IPS-15b (cell line): Measurements from ENCODE around the gene DOLPP1.

ENCODE experiments used
- H3K27me3 ChIP-seq: one replicate; pipeline ENCODE4 v1.6.1; 2013; ENCODE audit warnings: low read length; ENCODE audit not compliant: control insufficient read depth, insufficient read depth
- H3K36me3 ChIP-seq: one replicate; pipeline ENCODE4 v1.6.1; 2013; ENCODE audit warnings: low read length; ENCODE audit not compliant: control insufficient read depth, insufficient read depth
- H3K4me1 ChIP-seq: one replicate; pipeline ENCODE4 v1.6.1; 2013; ENCODE audit warnings: mild to moderate bottlenecking, low read length; ENCODE audit not compliant: control insufficient read depth, insufficient read depth
- H3K4me3 ChIP-seq: one replicate; pipeline ENCODE4 v1.5.1; 2013; ENCODE audit warnings: low read depth, low read length
- H3K9ac ChIP-seq: one replicate; pipeline ENCODE4 v1.6.1; 2013; ENCODE audit warnings: low read depth, mild to moderate bottlenecking, low read length
- H3K9me3 ChIP-seq: one replicate; pipeline ENCODE4 v1.6.1; 2013; ENCODE audit warnings: mild to moderate bottlenecking, low read length; ENCODE audit not compliant: control insufficient read depth, insufficient read depth

The DOLPP1 gene

GRCh38 chr9:129101279-129101678 lies 20.4 kb downstream of the DOLPP1 start:
- Histone ChIP-seq H3K4me3 (no peak overlapping the region), H3K27me3 (peaks cover 2% of the 10 kb centered on the region), H3K9me3 (no peaks in the 10 kb centered on the region), H3K4me1 (peaks cover 3% of the 10 kb centered on the region), H3K36me3 (no peaks in the 10 kb centered on the region), H3K9ac (no peak overlapping the region)

- Histone ChIP-seq H3K4me1 (peaks cover 3% of the 10 kb centered on the region), H3K36me3 (no peaks in the 10 kb centered on the region), H3K9ac (no peak overlapping the region), H3K27me3 (peaks cover 2% of the 10 kb centered on the region), H3K4me3 (no peak overlapping the region), H3K9me3 (no peaks in the 10 kb centered on the region)
Measured at GRCh38 chr9:129102095-129102525, 21.2 kb downstream of the DOLPP1 start.

DNA sequence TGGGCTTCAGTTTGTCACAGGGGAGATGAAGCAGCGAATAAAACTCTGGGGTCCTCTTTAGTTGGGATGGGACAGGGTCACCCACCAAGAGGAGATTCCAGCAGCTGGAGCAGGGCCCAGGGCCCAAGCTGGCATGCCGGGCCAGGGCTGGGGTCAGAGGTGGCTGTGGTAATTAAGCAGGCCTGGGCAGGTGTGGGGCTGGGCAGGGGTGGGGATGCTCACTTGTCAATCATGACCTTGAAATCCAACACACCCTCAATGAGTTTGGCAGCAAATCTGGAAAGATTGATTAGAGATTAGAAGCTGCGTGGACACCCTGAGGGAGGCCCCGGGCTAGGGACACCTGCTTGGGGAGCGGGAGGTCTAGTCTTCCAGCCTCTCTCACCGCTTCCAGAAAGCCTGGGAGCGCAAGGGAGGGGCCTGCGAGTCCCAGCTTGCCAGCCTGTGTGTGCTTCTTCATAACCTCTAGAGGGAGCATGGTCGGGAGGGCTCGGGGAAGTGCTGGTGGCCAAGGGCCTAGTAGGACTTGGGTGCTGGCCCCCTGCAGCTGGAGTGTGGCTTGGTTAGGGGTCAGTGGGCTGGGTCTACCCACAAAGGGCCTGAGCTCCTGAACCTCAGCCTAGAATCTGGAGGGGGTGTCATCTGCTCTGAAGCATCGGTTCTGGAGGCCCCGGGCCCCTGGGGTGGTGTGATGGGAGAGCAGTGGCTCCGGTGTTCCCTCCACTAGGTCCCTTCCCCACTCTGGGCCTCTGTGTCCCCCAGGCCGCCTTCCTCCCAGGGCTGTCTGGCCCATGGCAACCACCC lies 22.1 kb downstream of the DOLPP1 start:
- Histone ChIP-seq H3K4me3 (no peak overlapping the region), H3K4me1 (peaks cover 3% of the 10 kb centered on the region), H3K9me3 (no peaks in the 10 kb centered on the region), H3K36me3 (no peaks in the 10 kb centered on the region), H3K27me3 (peaks cover 2% of the 10 kb centered on the region), H3K9ac (no peak overlapping the region)

DNA sequence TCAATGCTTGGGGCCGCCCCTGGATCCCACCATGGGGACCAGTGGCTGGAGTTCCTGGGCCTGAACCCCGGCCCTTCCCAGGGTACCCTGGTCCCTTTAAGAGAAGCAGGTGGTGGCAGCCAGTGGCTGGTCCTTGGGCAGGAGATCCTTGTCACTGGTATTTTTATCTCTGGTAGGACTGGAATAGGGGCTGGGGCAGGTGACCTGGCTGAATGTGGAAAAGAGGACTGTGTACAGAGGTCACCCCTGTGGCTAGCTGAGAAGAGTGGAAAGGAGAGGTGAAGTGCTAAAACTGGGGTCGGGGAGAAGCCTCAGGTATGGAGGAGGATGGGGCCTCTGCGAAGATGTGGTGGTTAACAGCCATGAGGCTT lies 22.7 kb downstream of the DOLPP1 start:
- H3K27me3 ChIP-seq = peaks cover 3% of the 10 kb centered on the region
- no peaks in the 10 kb centered on the region for H3K36me3 ChIP-seq
- no peak overlapping the region for H3K9ac ChIP-seq
- no peak overlapping the region for H3K4me3 ChIP-seq
- H3K9me3 ChIP-seq = no peaks in the 10 kb centered on the region
- H3K4me1 ChIP-seq = peaks cover 3% of the 10 kb centered on the region

GRCh38 chr9:129104051-129104450 lies 23.1 kb downstream of the DOLPP1 start:
- peaks cover 7% of the 10 kb centered on the region for H3K27me3 ChIP-seq
- H3K4me3 ChIP-seq = no peak overlapping the region
- H3K9ac ChIP-seq = no peak overlapping the region
- peaks cover 3% of the 10 kb centered on the region for H3K4me1 ChIP-seq
- H3K36me3 ChIP-seq = no peaks in the 10 kb centered on the region
- no peaks in the 10 kb centered on the region for H3K9me3 ChIP-seq

DNA sequence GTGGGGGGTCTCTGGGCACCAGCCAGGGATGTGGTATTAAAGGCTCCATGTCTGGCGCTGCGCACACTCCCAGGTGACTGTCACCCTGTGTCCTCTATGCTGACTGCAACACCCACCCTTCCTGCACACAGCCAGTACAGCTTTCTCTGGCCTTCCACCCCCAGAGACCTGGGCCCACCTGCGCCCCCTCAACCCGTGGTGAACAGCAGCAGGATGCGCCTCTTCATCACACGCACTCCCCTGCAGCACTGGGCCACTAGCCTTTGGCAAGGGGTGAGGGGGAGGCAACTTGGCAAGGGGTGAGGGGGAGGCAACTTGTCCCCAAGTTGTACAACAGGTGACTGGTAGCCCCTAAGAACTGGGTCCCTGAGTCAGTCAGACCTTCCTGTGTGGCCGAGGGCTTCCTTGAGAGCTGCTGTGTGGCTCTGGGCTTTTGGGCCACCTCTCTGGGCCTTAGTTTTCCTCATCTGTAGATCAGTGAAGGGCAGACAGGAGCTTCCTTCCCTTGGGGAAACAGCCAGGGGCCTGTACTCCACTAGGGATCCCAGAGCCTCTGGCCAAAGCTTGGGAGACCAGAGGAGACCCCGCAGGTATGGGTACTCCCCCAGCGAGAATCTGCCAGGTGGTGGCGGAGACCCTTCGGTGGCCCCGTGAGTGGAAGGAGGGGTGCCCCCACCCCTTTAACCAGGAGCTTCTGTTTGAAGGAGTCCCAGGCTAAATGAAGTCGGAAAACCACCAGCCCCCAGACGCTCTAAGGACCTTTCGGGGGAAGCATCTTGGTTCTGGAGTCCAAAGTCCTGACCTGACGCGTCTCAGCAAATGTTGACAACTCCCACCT lies 25.2 kb downstream of the DOLPP1 start:
- Histone ChIP-seq H3K4me3 (no peak overlapping the region), H3K4me1 (peaks cover 3% of the 10 kb centered on the region), H3K36me3 (no peaks in the 10 kb centered on the region), H3K27me3 (peaks cover 15% of the 10 kb centered on the region), H3K9ac (peak overlapping the region; percentile 16), H3K9me3 (no peaks in the 10 kb centered on the region)

DNA sequence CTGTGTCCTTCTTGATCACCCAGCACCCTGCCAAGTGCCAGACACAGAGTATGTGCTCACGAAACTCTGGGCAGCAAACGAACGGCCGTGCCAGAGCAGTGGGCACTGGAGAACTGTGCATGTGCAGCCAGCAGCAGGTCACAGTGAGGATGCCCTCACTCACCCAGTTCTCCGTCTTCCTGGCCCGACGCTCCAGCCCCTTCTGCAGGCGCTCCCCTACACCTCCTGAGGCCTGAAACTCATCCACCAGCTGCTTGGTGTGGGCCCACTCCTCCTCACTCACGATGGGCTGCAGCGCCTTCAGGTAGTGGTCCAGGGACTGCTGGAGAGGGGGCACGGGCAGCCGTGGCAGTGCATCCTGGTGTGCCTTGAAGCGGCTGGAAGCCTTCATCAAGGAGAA lies 26.7 kb downstream of the DOLPP1 start:
- H3K4me3 ChIP-seq = no peak overlapping the region
- H3K36me3 ChIP-seq = peaks cover 2% of the 10 kb centered on the region
- no peak overlapping the region for H3K9ac ChIP-seq
- peaks cover 15% of the 10 kb centered on the region for H3K27me3 ChIP-seq
- H3K9me3 ChIP-seq = no peaks in the 10 kb centered on the region
- peaks cover 2% of the 10 kb centered on the region for H3K4me1 ChIP-seq

DNA sequence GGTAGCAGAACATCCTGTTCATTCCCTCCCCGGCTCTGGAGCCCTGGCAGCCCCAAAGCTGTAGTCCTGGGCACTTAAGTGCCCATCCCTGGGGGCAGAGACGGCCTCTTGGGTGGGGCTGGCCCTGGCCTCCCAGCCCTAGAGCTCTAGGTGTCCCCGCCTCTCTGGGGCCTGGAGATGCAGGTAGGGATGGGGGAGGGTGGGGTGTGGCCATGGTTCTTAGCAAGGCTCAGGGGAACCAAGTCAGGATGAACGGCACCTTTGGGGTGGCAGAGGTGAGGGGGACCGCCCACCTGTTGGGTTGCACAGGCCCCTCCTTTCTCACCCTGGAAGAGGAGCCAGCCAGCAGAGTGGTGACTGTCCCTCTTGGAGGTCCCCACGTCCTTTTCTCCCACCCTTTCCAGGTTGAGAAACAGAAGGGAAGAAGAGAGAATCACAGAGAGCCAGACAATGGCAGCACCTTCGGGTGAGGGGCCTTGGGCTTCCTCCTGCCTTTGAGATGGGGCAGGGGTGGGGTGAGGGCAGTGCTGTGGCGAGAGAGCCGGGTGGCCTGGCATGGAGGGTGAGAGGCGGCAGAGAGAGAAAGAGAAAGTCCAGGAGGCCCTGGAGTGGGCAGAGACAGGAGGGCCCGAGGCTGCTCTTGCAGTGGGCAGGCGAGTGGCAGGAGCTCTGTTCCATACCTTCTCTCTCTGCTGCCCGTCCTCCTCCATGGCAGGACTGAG lies 27.3 kb downstream of the DOLPP1 start:
- no peaks in the 10 kb centered on the region for H3K4me1 ChIP-seq

DNA sequence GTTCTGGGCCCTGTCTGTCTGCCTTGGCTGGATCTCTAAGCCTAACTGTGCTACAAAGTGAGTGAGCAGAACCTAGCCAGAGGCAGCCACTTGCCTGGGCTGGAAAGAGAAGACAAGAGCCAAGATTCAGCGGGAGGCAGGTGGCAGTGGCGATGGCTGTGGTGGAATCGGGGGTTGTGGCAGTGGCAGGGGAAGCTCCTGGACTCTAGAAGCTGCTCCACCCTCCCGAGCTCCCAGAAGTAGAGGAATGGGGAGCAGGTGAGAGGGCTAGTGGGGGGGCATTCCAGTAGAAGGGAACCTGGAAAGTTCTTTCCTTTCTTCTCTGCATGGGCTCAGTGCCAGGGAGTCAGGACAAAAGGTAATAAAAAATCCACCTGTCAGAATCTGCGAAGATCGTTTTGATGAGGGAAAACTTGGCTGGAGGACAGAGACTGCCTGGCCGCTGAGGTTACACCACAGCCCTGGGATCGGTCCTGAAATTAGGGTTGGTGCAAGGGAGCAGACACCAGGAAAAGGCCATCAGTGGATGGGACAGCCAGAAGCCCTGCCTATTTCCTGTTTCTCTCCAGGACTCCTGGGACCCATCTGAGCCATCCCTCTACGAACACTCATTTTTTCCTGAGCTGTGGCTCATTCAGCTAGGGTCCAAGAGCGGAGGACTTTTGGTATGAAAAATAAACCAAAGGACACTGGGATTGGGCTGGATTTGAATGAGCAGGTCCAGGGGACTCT lies 28.1 kb downstream of the DOLPP1 start:
- no peaks in the 10 kb centered on the region for H3K9me3 ChIP-seq
- H3K4me1 ChIP-seq = no peaks in the 10 kb centered on the region
- H3K36me3 ChIP-seq = peaks cover 2% of the 10 kb centered on the region
- peaks cover 15% of the 10 kb centered on the region for H3K27me3 ChIP-seq
- no peak overlapping the region for H3K9ac ChIP-seq
- H3K4me3 ChIP-seq = no peak overlapping the region

More for the DNA sequence above, 27.3 kb downstream of the DOLPP1 start:
- H3K9me3 ChIP-seq = no peaks in the 10 kb centered on the region
- no peak overlapping the region for H3K4me3 ChIP-seq
- H3K9ac ChIP-seq = no peak overlapping the region
- peaks cover 2% of the 10 kb centered on the region for H3K36me3 ChIP-seq
- peaks cover 15% of the 10 kb centered on the region for H3K27me3 ChIP-seq

DNA sequence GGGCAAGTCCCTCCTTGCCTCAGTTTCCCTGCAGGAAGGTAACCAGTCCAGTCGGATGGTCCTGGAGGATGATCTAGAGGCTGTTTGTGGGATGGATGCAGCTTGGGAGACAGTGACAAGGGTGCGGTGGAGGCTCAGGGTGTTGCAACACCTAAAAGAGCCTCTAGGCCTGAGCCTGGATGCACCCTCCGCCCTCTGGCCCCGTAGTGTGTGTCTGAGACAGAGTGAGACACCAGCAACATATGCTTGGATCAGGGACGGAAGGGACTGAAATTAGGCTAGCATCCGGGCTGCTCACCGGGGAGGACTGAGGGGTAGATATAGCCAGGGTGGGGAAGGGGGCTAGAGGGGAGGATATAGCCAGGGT lies 28.6 kb downstream of the DOLPP1 start:
- no peaks in the 10 kb centered on the region for H3K4me1 ChIP-seq
- peaks cover 15% of the 10 kb centered on the region for H3K27me3 ChIP-seq
- no peak overlapping the region for H3K9ac ChIP-seq
- no peaks in the 10 kb centered on the region for H3K9me3 ChIP-seq
- no peak overlapping the region for H3K4me3 ChIP-seq
- H3K36me3 ChIP-seq = peaks cover 2% of the 10 kb centered on the region
